Measurements from ENCODE around the gene CMTR1.
A peak's percentile ranks its signal among the peaks of the same experiment; 100 is the strongest.

CMTR1 gene

GRCh38 chr6:37477656-37478435 lies 44.8 kb downstream of the CMTR1 start:
- DNase-seq (ENCODE audit: low spot score), result no peak

- DNase-seq (ENCODE audit: low spot score), result no peak
Observed at GRCh38 chr6:37478827-37479226, 45.8 kb downstream of the CMTR1 start.

DNA sequence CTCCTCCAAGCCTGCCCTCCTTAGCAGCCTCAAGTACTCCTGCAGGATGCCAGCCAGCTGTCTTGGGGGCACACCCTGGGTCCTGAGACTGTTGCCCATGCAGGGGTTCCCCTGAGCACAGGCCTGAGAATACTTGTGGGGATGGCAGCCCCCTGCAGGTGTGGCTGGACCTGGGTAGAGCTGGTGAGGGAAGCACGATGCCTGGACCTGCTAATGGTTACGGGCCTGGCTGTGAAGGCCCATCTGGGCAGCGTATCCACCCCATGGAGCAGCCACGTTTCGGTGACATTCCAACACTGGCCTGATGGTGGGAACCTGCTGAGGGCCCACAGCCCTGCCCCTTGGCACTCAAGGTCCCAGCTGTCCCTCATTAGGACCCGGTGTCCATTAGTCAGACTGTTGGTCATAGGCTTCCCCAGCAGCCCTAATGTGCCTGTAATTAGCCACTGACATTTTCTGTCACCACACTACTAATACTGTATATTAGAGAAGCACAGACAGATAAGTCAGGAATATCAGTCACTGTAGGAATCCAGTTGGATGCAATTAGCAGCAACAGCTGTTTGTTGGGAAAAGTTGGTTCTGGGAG lies 46.3 kb downstream of the CMTR1 start:
- no peak for DNase-seq (ENCODE audit: low spot score)

DNA sequence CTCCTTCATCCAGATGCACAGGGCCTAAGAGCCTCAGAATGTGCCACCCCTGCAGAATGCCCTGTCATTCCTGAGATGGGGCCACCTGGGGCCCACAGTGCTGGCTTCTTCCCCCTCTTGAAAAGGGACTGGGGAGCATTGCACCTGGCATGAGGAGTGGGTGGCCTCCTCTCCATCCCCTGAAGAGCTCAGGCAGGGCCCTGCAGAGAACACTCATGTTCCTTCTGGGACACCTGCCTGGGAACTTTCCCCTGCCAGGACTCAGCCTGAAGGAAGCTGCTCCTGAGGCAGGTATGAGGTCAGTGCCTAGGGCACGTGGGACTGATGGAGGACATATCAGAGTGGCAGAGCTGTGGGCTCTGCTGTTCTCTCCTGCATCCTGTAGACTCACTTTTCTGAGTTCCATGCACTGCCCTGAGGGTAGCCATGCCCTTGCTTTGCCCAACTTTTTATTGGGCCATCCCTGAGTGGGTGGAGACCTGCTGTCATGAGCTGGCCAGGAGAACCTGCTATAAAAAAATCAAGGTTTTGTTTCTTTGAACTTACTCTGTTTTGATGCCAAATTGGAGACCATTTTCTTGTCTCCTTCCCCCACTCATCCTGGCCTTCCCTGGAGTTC lies 47.2 kb downstream of the CMTR1 start:
- DNase-seq (ENCODE audit: low spot score), result no peak

DNA sequence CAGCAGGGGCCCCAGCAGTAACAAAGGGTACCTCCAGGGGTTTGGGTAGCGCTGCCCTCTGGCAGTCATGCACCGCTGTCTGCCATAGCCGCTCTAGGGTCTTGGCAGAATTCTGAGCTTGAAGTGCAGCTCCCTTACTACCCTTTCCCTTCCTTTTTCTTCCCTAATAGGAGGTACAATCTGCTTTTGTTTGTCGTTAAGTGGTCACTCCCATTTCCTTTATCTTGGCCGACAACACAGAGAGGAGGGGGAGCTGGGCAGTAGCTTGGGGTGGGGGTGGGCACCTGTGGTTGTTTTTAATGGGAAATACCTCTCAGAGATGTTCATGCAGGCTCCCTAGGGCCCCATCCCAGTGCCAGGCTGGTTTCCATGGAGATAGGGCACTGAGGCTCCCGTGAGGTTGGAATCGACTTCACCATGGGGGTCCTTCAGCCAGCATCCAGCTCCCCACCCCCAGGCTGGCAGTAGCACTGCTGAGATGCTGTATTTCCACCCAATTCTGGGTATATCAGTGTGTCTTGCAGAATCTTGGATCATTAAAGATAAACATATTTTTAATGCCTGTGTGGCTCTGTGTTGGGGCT lies 48.0 kb downstream of the CMTR1 start:
- DNase-seq (ENCODE audit: low spot score), result no peak

DNA sequence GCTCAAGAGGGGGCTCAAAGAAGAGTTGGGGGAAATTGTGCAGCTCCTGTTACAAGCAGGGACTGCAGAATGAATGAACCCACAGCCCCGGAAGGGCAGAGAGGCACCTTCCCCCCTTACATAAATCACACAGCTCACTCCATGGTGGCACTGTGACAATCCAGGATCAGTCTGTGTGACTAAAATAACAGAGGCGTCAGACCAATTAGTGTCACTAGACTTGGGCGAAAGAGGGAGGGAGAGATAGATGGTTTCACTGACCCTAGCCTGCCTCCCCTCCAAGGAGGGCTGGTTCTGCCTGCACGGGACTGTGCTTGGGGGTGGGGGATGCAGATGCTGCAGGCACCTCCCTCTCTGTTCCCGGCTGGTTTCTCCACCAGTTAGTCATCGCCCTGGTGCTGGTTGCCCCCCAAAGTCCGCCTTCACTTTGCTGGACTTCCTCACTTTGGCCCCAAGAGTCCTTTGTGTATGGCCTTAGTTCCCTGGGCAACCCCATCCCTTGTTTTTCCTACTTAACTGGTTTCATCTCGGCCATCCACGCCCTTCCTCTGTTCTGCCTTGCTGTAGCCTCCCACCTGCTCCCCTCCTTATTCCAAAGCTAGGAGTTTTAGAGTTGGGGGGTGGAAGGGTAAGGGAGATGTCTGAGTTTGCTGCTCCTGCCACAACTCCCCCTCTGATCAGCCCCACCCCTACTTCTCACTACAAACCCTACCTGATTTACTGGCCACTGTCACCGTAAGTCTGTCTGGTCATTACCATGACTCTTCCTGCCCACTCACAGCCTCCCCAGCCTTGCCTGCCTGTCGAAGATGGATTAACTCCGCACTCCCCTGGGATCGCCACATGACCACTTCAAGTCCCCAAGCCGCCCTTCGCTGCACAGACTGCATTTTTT lies 48.9 kb downstream of the CMTR1 start:
- no peak for DNase-seq (ENCODE audit: low spot score)

GRCh38 chr6:37482606-37483251 lies 49.7 kb downstream of the CMTR1 start:
- DNase-seq (ENCODE audit: low spot score), result no peak

DNA sequence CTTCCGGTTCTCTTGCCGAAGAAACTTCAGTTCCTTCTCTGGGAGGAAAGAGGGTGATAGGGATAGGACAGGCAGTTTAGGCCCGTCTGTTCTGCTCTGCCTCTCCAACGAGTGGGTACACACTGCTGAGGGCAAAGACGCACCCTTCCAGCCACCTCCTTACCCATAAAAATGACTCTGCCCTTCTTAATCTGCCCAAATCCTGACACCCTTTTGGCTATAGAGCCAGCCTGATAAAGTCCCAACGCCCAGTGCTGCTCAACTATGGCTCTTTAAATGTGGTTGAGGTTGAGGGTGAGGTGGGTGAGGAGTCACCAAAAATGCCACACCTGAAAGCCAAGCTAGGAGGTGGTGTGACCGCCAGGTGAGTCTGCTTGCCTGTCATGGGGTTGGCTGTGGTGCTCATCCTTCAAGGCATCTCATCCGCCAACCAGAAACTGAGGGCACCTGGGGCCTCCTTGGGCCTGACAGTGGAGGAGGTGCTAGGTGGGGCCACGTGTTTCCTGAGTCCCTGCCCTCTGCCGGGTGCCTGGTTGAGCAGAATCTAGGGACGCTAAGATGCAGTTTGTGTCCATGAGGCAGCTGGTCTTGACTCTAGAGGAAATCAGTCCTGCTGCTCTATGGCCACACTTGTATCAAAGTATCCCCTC lies 50.4 kb downstream of the CMTR1 start:
- no peak for DNase-seq (ENCODE audit: low spot score)

- DNase-seq (ENCODE audit: low spot score), result peak; percentile 61
Observed at GRCh38 chr6:37483917-37484785, 51.1 kb downstream of the CMTR1 start.

- no peak for DNase-seq (ENCODE audit: low spot score)
Observed at GRCh38 chr6:37484786-37485170, 51.8 kb downstream of the CMTR1 start.

GRCh38 chr6:37485291-37485702 lies 52.3 kb downstream of the CMTR1 start:
- DNase-seq (ENCODE audit: low spot score), result peak; percentile 28

GRCh38 chr6:37486121-37486839 lies 53.3 kb downstream of the CMTR1 start:
- DNase-seq (ENCODE audit: low spot score), result no peak

- no peak for DNase-seq (ENCODE audit: low spot score)
Observed at GRCh38 chr6:37487591-37488380, 54.8 kb downstream of the CMTR1 start.

- DNase-seq (ENCODE audit: low spot score), result no peak
Observed at GRCh38 chr6:37488476-37488875, 55.5 kb downstream of the CMTR1 start.

GRCh38 chr6:37489697-37490336 lies 56.8 kb downstream of the CMTR1 start:
- DNase-seq (ENCODE audit: low spot score), result no peak

- DNase-seq (ENCODE audit: low spot score), result no peak
Observed at GRCh38 chr6:37490536-37491170, 57.6 kb downstream of the CMTR1 start.

DNA sequence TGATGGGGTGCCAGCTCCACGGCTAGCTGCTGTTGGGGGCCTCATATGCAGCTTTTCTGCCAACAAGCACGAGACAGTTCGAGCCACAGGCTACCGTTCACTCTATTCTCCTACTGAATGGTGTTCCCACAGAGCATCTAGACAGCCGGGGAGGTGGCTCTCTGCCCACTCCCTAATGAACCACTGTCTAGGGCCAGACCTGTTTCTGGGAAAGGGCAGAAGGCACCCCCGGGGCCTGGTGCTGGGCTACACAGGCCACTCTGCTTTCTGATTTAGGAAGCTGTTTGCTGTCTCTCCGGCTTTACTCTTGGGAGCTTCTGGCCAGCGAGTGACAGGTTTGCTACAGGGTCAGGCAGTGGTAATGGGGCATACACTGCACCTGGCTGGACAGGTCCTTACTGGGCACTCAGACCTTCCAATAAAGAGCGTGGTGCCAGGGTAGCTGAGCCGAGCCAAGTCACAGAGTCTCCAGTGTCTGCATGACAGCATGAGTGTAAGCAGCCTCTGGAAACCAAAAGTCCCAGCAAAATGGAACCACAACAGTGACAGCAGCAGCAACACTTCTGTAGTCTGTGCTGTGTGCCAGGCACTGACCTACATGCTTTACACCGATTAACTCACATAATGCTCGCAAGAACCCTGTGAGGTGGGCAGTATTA lies 58.3 kb downstream of the CMTR1 start:
- no peak for DNase-seq (ENCODE audit: low spot score)
